Glutamatergic neuron (in vitro differentiated cells): ENCODE results near the gene GRB7. TPM values are rescaled to one million over a fixed set of nuclear protein-coding genes. Genes with fewer than 3 reads are reported as not detected.

Experiments
- DNase-seq: peaks from one replicate; pipeline ENCODE4 v3.0.0; 2022
- H3K27ac Mint-ChIP-seq: one replicate; pipeline ENCODE4 v1.8.0; 2020; ENCODE audit warnings: mild to moderate bottlenecking, mixed read lengths, inconsistent platforms; ENCODE audit not compliant: unreplicated experiment
- H3K27me3 Mint-ChIP-seq: one replicate; pipeline ENCODE4 v1.8.0; 2020; ENCODE audit warnings: mild to moderate bottlenecking, moderate library complexity, mixed read lengths, inconsistent platforms; ENCODE audit not compliant: unreplicated experiment
- H3K36me3 Mint-ChIP-seq: one replicate; pipeline ENCODE4 v1.8.0; 2020; ENCODE audit warnings: mild to moderate bottlenecking, mixed read lengths, inconsistent platforms; ENCODE audit not compliant: unreplicated experiment
- H3K4me1 Mint-ChIP-seq: one replicate; pipeline ENCODE4 v1.8.0; 2020; ENCODE audit warnings: mild to moderate bottlenecking, low read depth, mixed read lengths, inconsistent platforms; ENCODE audit not compliant: unreplicated experiment
- H3K4me3 Mint-ChIP-seq: one replicate; pipeline ENCODE4 v1.8.0; 2020; ENCODE audit warnings: mild to moderate bottlenecking, mixed read lengths, inconsistent platforms; ENCODE audit not compliant: unreplicated experiment
- H3K9me3 Mint-ChIP-seq: one replicate; pipeline ENCODE4 v1.8.0; 2020; ENCODE audit warnings: mild to moderate bottlenecking, moderate library complexity, mixed read lengths, inconsistent platforms; ENCODE audit not compliant: unreplicated experiment
- CTCF ChIP-seq: fragments of 200-600 bp; sonication (generic); IDR thresholded peaks from one replicate; pipeline ENCODE4 v1.5.0; 2021; ENCODE audit not compliant: partially characterized antibody, unreplicated experiment
- total RNA-seq: library from RNA; stranded (reverse); fragmentation: NEBNext Ultra II Directional; extraction: Animal tissue kit (Norgen Biotek cat#: 25700); gene quantifications from one replicate; pipeline ENCODE4 v1.2.1, GENCODE V29; 2021; ENCODE audit not compliant: unreplicated experiment

GRB7 gene
- total RNA-seq, 1 donor from 2014 or later = not detected

GRCh38 chr17:39782481-39782880, 44.7 kb downstream of the GRB7 start:
- no peak overlapping the region for H3K27ac Mint-ChIP-seq

DNA sequence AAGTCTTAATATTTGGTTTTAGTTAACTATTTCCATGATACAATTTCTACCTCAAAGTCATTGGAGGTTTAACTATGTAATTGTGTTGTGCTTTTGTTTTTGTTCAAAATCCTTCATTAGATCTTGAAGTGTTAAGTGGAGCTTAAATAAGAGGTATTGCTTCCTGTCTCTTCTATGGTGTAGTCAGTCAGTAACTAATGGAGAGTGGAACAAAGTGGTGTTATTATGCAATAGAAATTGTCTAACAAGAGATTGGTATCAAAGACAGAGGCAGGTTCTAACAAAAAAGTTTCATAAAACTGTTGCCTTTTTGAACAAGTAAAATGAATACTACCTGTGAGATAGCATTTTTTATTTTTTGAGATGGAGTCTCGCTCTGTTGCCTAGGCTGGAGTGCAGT, 45.2 kb downstream of the GRB7 start:
- DNase-seq = no peak
- Mint-ChIP-seq H3K27me3 (no peaks in the 10 kb centered on the region), H3K36me3 (no peaks in the 10 kb centered on the region), H3K4me3 (no peak overlapping the region), H3K4me1 (no peaks in the 10 kb centered on the region), H3K27ac (no peak overlapping the region), H3K9me3 (no peaks in the 10 kb centered on the region)
- TF ChIP-seq CTCF = no peak

More at GRCh38 chr17:39782481-39782880, 44.7 kb downstream of the GRB7 start:
- no peak for TF ChIP-seq CTCF
- DNase-seq = no peak
- Mint-ChIP-seq H3K27me3 (no peaks in the 10 kb centered on the region), H3K9me3 (no peaks in the 10 kb centered on the region), H3K4me3 (no peak overlapping the region), H3K4me1 (no peaks in the 10 kb centered on the region), H3K36me3 (no peaks in the 10 kb centered on the region)

DNA sequence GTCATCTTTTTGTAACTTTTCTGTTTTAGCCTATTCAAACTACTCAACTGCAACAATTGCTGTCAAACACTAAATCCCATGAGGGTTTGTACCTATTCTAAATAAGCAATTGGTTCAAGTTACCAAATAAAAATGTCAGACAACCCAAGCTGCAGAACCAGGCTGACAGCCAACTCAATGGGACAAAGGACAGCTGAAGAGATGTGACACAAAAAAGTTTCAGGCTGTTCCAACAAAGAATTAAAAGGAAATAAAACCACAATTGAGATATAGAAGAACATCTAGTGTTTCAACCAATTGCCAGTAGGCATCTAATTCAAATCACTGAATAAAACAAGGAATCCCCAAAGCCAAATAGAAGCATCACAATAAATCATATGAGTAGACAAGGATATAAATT, 49.3 kb downstream of the GRB7 start:
- no peak overlapping the region for H3K27ac Mint-ChIP-seq
- no peak overlapping the region for H3K4me3 Mint-ChIP-seq
- H3K9me3 Mint-ChIP-seq = no peaks in the 10 kb centered on the region
- no peak for DNase-seq
- H3K27me3 Mint-ChIP-seq = no peaks in the 10 kb centered on the region
- TF ChIP-seq CTCF = no peak
- H3K4me1 Mint-ChIP-seq = peaks cover 5% of the 10 kb centered on the region
- H3K36me3 Mint-ChIP-seq = no peaks in the 10 kb centered on the region

DNA sequence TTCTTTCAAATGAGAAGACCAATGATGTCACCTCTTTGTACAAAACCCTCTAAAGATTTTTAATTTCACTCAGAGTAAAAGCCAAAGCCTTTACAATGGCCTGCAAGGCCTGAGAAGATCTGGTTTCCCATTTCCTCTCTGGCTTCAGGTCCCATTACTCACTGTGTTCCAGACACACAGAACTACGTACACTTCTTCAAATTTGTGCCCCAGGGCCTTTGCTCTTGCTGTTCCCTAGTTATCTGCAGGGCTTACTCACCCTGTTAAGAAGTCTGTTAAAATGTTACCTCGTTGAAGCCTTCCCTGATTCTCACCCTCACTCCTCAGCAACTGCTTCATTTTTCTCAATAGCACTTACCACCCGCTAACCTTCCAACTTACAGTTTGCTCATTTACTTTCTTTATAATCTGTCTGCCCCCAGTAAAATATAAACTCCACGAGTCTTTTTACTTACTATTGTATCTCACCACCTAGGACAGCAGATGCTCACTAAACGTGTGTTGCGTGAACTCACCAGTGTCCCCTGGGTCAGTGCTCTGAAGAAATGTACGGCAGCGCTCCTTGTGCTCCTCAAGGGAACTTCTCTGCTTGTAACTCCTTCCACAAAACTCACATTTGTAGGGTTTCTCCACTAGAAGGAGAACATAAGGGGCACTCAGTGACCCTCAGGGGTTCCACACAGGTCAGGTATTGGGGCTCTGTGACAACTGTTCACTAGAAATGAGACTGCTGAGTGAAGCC, 50.2 kb downstream of the GRB7 start:
- no peaks in the 10 kb centered on the region for H3K36me3 Mint-ChIP-seq
- DNase-seq = no peak
- peaks cover 5% of the 10 kb centered on the region for H3K4me1 Mint-ChIP-seq
- H3K4me3 Mint-ChIP-seq = no peak overlapping the region
- no peak for TF ChIP-seq CTCF
- no peaks in the 10 kb centered on the region for H3K27me3 Mint-ChIP-seq
- H3K9me3 Mint-ChIP-seq = no peaks in the 10 kb centered on the region
- H3K27ac Mint-ChIP-seq = no peak overlapping the region

GRCh38 chr17:39791111-39791992, 53.6 kb downstream of the GRB7 start:
- no peak for TF ChIP-seq CTCF
- H3K27ac Mint-ChIP-seq = no peak overlapping the region
- no peak for DNase-seq

More at GRCh38 chr17:39791111-39791992, 53.6 kb downstream of the GRB7 start:
- H3K4me3 Mint-ChIP-seq = no peak overlapping the region
- no peaks in the 10 kb centered on the region for H3K9me3 Mint-ChIP-seq
- no peaks in the 10 kb centered on the region for H3K36me3 Mint-ChIP-seq
- no peaks in the 10 kb centered on the region for H3K27me3 Mint-ChIP-seq
- peaks cover 5% of the 10 kb centered on the region for H3K4me1 Mint-ChIP-seq
